ENCODE data around the gene KIF15. TPM values are rescaled to one million over a fixed set of nuclear protein-coding genes. Genes with fewer than 3 reads are reported as not detected.

The KIF15 gene
- total RNA-seq, 1 donor from 2014 or later, result 2.4 TPM

DNA sequence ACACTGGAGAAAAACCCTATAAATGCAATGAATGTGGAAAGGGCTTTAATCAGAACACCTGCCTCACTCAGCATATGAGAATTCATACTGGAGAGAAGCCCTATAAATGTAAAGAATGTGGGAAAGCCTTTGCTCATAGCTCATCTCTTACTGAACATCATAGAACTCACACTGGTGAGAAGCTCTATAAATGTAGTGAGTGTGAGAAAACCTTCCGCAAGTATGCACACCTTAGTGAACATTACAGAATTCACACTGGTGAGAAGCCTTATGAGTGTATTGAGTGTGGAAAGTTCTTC lies 39.5 kb upstream of the KIF15 start:
- peaks cover 65% of the 10 kb centered on the region for H3K36me3 Mint-ChIP-seq (ENCODE audit: low read depth)
- intact Hi-C loops (cut with micrococcal nuclease), result loop anchor here (10.0 kb wide), 1 partner anchor 167 kb away; the partner anchor contains the start of gene ZKSCAN7

DNA sequence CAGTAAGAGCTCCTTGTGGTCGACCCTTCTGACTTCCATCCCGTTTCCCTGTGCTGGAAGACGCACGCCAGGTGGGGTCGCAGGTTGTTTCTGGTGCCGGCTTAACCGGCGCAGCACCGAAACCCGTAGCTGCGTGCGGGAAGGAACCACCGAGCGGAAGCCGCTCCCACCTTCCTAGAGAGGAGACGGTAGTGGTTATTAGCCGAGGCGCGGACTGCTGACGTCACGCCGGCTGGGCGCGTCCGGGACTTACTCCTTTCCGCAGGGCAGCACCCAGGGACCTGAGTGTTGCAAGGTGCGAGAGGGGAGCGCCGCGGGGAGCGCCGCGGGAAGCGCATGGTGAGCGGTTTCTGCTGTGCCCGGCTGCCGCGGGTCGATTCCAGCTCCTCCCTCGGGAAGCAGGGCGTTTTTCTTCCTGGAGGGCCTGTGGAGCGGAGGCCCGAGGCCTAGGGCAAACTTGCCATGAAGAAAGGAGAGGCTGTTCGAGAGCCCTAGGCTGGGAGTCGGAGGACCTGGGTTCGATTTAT lies 32.1 kb upstream of the KIF15 start, which contains the start of gene ZNF501:
Gene ZNF501, plus strand, starts transcription at position 252 of the 527 bp plus-strand sequence. CDS start 4,787 bp downstream, outside the sequence.
- ATAC-seq (ENCODE audit: low read depth) (peak; percentile 98), DNase-seq (peak; percentile 80)
- peak within 1 kb of the TSS; percentile 92 for H3K4me3 Mint-ChIP-seq
- H3K4me1 Mint-ChIP-seq, result peaks cover 15% of the 10 kb centered on the region
- TF ChIP-seq, protein P1, sequence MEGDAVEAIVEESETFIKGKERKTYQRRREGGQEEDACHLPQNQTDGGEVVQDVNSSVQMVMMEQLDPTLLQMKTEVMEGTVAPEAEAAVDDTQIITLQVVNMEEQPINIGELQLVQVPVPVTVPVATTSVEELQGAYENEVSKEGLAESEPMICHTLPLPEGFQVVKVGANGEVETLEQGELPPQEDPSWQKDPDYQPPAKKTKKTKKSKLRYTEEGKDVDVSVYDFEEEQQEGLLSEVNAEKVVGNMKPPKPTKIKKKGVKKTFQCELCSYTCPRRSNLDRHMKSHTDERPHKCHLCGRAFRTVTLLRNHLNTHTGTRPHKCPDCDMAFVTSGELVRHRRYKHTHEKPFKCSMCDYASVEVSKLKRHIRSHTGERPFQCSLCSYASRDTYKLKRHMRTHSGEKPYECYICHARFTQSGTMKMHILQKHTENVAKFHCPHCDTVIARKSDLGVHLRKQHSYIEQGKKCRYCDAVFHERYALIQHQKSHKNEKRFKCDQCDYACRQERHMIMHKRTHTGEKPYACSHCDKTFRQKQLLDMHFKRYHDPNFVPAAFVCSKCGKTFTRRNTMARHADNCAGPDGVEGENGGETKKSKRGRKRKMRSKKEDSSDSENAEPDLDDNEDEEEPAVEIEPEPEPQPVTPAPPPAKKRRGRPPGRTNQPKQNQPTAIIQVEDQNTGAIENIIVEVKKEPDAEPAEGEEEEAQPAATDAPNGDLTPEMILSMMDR (IDR thresholded peaks at IDR 0.05), result no peak
- peaks cover 47% of the 10 kb centered on the region for H3K9me3 Mint-ChIP-seq
- H3K36me3 Mint-ChIP-seq (ENCODE audit: low read depth), result peaks cover 61% of the 10 kb centered on the region
- H3K27ac Mint-ChIP-seq, result peak within 1 kb of the TSS; percentile 75
- no peaks in the 10 kb centered on the region for H3K27me3 Mint-ChIP-seq
- ChIA-PET POLR2A (interaction anchor here (0.7 to 2.5 kb wide), 12 partner anchors 14 to 247 kb away, joined by 3 to 23 read pairs (median 3); partner anchors contain the start of genes EXOSC7, KIAA1143, KIF15 and TMEM42), CTCF (interaction anchor here (1.0 to 2.1 kb wide), 2 partner anchors 15 to 17 kb away, joined by 3 to 8 read pairs; partner anchors contain the start of gene ZNF502)
- intact Hi-C loops (cut with micrococcal nuclease), result loop anchor here (1.0 to 10.0 kb wide), 8 partner anchors 17 to 391 kb away; partner anchors contain the start of genes KIAA1143, KIF15, TCAIM and ZKSCAN7

More for the DNA sequence above, 39.5 kb upstream of the KIF15 start:
- ChIA-PET CTCF (no interaction called here), POLR2A (no interaction called here)
- Mint-ChIP-seq H3K4me3 (no peak overlapping the region), H3K27me3 (no peaks in the 10 kb centered on the region), H3K4me1 (no peaks in the 10 kb centered on the region), H3K9me3 (peaks cover 48% of the 10 kb centered on the region), H3K27ac (no peak overlapping the region)
- DNase-seq, result no peak
- no peak for ATAC-seq (ENCODE audit: low read depth)
- TF ChIP-seq, protein P1 (IDR thresholded peaks at IDR 0.05), result no peak

DNA sequence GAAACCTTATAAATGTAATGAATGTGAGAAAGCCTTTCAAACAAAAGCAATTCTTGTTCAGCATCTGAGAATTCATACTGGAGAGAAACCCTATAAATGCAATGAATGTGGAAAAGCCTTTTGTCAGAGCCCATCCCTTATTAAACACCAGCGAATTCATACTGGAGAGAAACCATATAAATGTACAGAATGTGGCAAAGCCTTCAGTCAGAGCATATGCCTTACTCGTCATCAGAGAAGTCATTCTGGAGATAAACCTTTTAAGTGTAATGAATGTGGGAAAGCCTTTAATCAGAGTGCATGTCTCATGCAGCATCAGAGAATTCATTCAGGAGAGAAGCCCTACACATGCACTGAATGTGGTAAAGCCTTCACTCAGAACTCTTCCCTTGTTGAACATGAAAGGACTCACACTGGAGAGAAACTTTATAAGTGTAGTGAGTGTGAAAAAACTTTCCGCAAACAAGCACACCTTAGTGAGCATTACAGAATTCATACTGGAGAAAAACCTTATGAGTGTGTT lies 26.9 kb upstream of the KIF15 start:
- peaks cover 64% of the 10 kb centered on the region for H3K36me3 Mint-ChIP-seq (ENCODE audit: low read depth)
- H3K27me3 Mint-ChIP-seq, result no peaks in the 10 kb centered on the region
- ATAC-seq (ENCODE audit: low read depth) (no peak), DNase-seq (no peak)
- H3K27ac Mint-ChIP-seq, result no peak overlapping the region
- intact Hi-C loops (cut with micrococcal nuclease), result no loop called here
- TF ChIP-seq, protein P1 (IDR thresholded peaks at IDR 0.05), result no peak
- ChIA-PET CTCF (no interaction called here), POLR2A (no interaction called here)
- H3K4me1 Mint-ChIP-seq, result peaks cover 8% of the 10 kb centered on the region
- no peak overlapping the region for H3K4me3 Mint-ChIP-seq
- H3K9me3 Mint-ChIP-seq, result peaks cover 60% of the 10 kb centered on the region

DNA sequence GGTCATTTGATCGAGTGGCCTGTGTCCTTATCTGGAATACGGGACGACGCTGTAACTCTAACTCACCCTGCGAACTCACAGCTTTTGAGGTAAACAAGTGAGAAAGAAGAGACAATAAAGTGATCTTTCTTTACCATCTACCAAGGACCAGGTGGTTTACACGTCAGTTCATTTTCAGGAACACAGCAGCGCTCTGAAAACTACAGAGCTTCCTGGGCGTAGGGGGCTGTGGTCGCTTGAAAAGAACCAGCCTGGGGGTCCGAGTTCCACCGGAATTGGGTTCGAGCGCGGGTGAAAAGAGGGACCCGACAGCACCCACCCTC lies 532 bp upstream of the KIF15 start:
- H3K4me1 Mint-ChIP-seq, result peaks cover 25% of the 10 kb centered on the region
- H3K36me3 Mint-ChIP-seq (ENCODE audit: low read depth), result peaks cover 32% of the 10 kb centered on the region
- TF ChIP-seq, protein P1 (IDR thresholded peaks at IDR 0.05), result no peak
- ChIA-PET CTCF (no interaction called here), POLR2A (interaction anchor here (0.6 to 2.7 kb wide), 11 partner anchors 29 to 856 kb away, joined by 3 to 23 read pairs (median 5); partner anchors contain the start of genes EXOSC7, TCAIM, TMEM42 and ZDHHC3)
- H3K27me3 Mint-ChIP-seq, result no peaks in the 10 kb centered on the region
- no peak for DNase-seq
- peak overlapping the region; percentile 89 for H3K4me3 Mint-ChIP-seq
- H3K9me3 Mint-ChIP-seq, result peaks cover 3% of the 10 kb centered on the region
- ATAC-seq (ENCODE audit: low read depth), result no peak
- intact Hi-C loops (cut with micrococcal nuclease), result loop anchor here (1.0 to 5.0 kb wide), 11 partner anchors 32 to 1474 kb away; partner anchors contain the start of genes EXOSC7, SNRK, TCAIM and TMEM42
- peak overlapping the region; percentile 85 for H3K27ac Mint-ChIP-seq

DNA sequence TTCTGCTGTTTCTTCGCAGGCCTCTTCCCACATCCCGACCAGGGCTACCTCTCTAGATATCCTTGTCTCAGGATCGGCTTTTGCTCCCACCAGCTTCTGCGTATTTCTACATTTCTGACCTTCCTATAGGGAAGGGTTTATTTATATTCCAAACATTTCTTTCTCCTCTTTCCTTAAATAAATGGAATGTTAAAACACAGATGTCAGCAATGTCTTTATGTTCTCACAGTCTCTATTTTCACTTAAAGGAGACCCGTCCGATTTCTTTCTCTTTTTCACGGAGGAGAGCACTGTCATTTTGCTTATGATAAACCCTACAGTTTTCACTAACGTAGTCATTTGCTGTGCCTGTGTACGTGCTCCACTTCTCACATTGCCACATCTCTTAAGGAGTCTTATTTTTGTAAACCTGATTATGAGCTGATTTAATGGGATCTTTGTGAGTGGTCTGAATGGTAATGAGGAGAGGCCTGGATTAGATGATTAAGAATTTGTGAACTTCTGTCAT lies 630 bp downstream of the KIF15 start:
- intact Hi-C loops (cut with micrococcal nuclease), result loop anchor here (5.0 kb wide), 3 partner anchors 205 to 1475 kb away; partner anchors contain the start of genes SNRK, ZKSCAN7 and ZNF445
- Mint-ChIP-seq H3K9me3 (peaks cover 2% of the 10 kb centered on the region), H3K4me1 (peaks cover 23% of the 10 kb centered on the region), H3K27ac (peak overlapping the region; percentile 16), H3K4me3 (peak overlapping the region; percentile 89), H3K27me3 (no peaks in the 10 kb centered on the region), H3K36me3 (ENCODE audit: low read depth) (peaks cover 24% of the 10 kb centered on the region)
- ATAC-seq (ENCODE audit: low read depth) (no peak), DNase-seq (no peak)
- TF ChIP-seq, protein P1 (IDR thresholded peaks at IDR 0.05), result no peak
- CTCF ChIA-PET, result no interaction called here
- POLR2A ChIA-PET, result interaction anchor here (1.3 to 2.7 kb wide), 5 partner anchors 32 to 424 kb away, joined by 4 to 23 read pairs (median 14); partner anchors contain the start of genes EXOSC7, TCAIM, TMEM42 and ZDHHC3
